Fibroblast of peridontal ligament (primary cell): Measurements from ENCODE around the gene TMEM273.

Experiments used
- DNase-seq: peaks from one replicate; pipeline ENCODE4 v3.0.0-alpha.2; 2010; ENCODE audit errors: extremely low read depth

TMEM273 gene

GRCh38 chr10:49187950-49188761 lies at the start of gene TMEM273:
Gene TMEM273 (minus strand): TSS chr10:49188391. CDS start chr10:49188336, 55 bp downstream.
- DNase-seq: no peak

- no peak for DNase-seq
Observed at GRCh38 chr10:49237985-49238384, 49.8 kb upstream of the TMEM273 start.

- DNase-seq: no peak
Observed at GRCh38 chr10:49235392-49235791, 47.2 kb upstream of the TMEM273 start.

- no peak for DNase-seq
Observed at GRCh38 chr10:49231086-49231820, 43.1 kb upstream of the TMEM273 start.

- DNase-seq: no peak
Observed at GRCh38 chr10:49230004-49230403, 41.8 kb upstream of the TMEM273 start.

- DNase-seq: no peak
Observed at GRCh38 chr10:49228677-49229076, 40.5 kb upstream of the TMEM273 start.

- DNase-seq: no peak
Observed at GRCh38 chr10:49227406-49227805, 39.2 kb upstream of the TMEM273 start.

GRCh38 chr10:49226594-49226993 lies 38.4 kb upstream of the TMEM273 start:
- no peak for DNase-seq

- DNase-seq: no peak
Observed at GRCh38 chr10:49225218-49225876, 37.2 kb upstream of the TMEM273 start.

GRCh38 chr10:49223205-49223604 lies 35.0 kb upstream of the TMEM273 start:
- DNase-seq: no peak

GRCh38 chr10:49222170-49222569 lies 34.0 kb upstream of the TMEM273 start:
- no peak for DNase-seq

- no peak for DNase-seq
Observed at GRCh38 chr10:49220679-49221078, 32.5 kb upstream of the TMEM273 start.

- peak; percentile 2 for DNase-seq
Observed at GRCh38 chr10:49220031-49220430, 31.8 kb upstream of the TMEM273 start.

- no peak for DNase-seq
Observed at GRCh38 chr10:49219248-49219647, 31.1 kb upstream of the TMEM273 start.

GRCh38 chr10:49218480-49218879 lies 30.3 kb upstream of the TMEM273 start:
- no peak for DNase-seq

- DNase-seq: no peak
Observed at GRCh38 chr10:49217645-49218044, 29.5 kb upstream of the TMEM273 start.

GRCh38 chr10:49213211-49213610 lies 25.0 kb upstream of the TMEM273 start:
- DNase-seq: no peak

GRCh38 chr10:49212783-49213182 lies 24.6 kb upstream of the TMEM273 start:
- no peak for DNase-seq

- DNase-seq: no peak
Observed at GRCh38 chr10:49212076-49212475, 23.9 kb upstream of the TMEM273 start.

- no peak for DNase-seq
Observed at GRCh38 chr10:49208996-49209395, 20.8 kb upstream of the TMEM273 start.

- DNase-seq: no peak
Observed at GRCh38 chr10:49207936-49208487, 19.8 kb upstream of the TMEM273 start.

- no peak for DNase-seq
Observed at GRCh38 chr10:49207113-49207512, 18.9 kb upstream of the TMEM273 start.
